NCI-H510A (cell line): ENCODE measurements around the gene TOX3.
A peak's percentile ranks its signal among the peaks of the same experiment; 100 is the strongest.

Experiments used
- DNase-seq: peaks from one replicate; lab custom pipeline; 2025; lab: John Stamatoyannopoulos, UW

TOX3 gene

DNA sequence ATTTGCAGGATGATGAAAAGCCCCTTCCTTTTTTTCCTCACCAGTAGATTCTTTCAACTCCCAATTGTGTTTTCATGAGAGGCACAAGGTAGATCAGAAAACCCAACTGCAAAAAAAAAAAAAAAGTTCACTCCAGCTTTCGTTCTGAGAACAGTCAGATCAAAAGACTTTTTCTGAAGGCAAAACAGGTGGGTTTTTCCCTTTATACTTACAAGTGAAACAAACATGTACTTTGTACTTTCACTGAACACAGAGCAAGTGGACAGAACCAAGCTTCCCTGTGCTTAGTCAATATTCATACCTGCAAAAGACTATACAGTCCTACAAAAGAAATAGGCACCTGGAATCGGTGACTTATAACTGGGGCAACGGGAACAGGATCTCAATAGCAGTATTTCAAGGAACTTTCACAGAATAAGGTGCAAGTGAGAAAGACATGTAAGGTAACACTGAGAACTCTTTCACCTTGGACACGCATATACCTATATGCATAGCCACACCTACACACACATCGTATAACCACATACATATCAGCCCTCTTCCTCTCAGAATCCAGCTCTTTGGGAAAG is 54.1 kb downstream of the TOX3 start:
- no peak for DNase-seq

DNA sequence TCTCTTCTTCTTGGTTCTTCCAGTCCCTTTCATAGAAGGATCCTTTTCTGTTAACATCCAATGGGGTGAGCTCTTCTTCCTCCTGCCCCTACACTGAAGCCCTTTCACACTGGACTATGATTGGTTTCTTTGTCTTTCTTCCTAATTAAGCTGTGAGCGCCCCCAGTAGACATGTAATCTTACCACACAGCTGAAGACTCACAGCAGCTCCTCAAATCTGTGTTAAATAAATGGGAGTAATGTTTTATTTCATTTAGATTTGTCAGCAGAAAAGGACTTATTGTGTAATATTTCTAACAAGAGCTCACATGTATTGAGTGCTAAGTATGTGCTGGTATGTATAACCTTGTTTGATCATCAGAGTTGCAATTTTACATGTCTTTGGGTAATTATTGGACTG is 55.7 kb downstream of the TOX3 start:
- no peak for DNase-seq

DNA sequence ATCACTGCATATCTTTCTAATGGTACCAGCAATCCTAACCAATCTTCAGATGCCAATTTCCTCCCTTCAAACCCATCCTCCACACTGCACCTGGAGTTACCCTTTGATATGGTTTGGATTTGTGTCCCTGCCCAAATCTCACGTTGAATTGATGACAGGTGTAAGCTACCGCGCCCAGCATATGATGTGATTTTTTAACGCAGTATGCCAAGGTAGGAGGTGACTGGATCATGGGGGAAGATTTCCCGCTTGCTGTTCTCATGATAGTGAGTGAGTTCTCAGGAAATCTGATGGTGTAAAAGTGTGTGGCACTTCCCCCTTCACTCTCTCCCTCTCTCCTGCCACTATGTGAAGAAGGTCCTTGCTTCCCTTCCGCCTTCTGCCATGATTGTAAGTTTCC is 57.0 kb downstream of the TOX3 start:
- no peak for DNase-seq

DNA sequence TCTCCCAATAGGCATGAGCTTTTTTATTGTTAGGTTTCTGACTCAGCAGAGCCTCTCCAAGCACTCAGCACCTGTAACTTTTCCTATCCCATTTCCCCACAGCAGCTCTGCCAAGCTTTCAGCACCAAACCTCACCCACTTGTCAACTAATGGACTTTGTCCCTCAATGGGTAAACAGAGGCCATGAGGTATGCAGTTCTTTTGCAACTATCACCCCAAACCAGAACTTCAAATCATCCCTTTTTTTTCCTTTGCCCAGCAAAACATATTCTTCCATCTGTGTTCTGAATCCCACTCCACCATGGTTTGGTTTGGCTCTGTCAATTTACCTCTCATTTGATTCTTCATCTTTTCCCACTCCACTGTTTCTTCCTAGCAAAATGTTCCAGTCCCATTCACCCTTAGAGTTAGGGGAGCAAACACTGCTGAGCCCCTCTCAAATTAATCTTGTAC is 58.1 kb downstream of the TOX3 start:
- no peak for DNase-seq

DNA sequence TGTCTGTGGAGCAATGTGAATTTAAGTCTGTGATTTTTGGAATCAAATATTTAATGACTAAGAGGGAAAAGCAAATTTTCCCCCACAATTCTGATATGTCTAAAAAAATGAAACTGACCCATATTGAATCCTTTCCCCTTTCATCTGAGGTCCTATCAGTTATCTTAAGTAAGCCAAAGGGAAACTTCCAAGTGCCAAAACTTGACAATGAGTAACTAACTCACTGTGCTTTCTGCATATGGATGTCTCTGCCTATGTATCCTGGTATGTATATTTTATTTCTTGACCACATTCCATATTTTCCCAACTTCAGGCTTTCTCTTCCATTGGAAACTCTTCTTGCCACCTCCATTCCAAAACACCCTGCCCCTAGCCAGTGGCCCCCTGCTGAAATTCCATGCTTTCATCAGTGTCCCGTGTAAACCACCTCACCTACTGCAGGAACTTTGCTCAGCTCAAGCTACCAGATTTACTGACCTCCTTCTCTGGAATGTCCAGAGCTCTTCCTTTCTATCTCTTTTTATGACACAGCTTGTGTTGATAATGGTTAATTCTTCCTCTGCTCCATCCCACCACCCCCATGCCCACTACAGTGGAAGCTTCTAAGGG is 59.0 kb downstream of the TOX3 start:
- no peak for DNase-seq

DNA sequence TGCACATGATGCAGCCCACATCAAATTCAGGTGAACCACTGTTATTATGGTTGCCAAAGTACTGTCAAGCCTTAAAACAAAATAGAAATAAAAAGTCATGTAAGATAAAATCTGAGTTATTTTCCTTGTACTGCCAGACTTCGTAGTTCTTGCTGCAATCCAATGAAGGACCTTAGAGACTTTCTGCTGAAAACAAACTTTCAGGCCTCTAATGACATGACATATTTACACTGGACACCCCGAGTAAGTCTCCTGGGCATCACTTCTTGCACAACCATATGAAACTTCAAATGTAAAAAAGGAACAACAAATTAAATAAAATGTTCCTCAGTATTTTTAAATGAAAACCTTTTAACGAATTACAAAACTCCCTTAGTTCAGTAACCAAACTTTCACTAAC is 66.7 kb downstream of the TOX3 start:
- no peak for DNase-seq

DNA sequence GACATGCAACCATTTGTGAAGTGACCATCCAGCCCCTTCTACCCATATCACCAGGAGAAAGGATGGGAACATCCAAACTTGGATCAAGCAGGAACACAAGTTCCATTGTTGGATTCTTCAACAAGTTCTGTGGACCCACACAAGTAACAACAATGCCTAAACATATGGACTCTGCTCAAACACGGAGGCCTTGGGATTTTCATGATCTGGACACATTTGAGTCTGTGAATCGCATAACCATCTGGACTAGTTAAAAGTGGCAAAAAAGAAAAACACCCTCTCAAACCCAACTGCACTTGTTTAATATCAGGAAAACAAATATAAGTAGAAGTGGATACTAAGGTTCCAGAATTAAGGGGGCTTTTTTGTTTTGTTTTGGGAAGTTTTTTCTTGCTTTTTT is 70.8 kb downstream of the TOX3 start:
- no peak for DNase-seq

DNA sequence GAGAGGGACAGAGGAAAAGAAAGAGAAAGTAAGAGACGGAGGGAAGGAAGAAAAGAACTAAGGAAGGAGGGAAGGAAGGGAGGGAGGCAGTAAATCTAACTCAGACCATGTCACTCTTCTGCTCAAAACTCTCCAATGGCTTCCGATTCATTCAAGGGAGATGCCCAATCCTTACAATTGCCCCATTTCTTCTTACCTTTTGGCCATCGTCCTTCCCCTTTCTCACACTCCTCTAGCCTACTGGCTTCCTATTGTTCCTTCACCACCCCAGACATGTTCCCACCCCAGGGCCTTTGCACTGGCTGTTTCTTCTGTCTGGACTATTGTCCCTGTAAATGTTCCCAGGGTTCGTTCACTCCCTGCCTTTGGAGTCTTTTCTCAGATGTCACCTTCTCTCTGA is 72.3 kb downstream of the TOX3 start:
- no peak for DNase-seq

DNA sequence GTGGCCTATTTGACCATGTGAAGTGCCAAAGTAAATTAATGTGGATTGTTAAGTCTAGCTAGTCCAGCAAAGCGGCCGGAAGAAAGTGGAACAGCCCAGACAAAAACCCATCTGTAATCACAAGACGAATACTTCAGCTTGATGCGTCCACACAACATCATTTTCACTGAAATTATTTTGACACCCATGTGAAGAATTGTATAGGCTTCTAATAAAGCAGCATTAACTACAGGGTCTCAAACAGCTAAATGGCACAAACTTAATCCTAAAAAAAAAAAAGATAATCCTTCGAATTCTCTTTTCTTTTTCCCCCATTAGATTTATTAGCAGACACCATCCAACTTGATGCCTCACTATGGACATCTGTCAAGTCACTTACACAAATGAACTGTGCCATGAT is 73.8 kb downstream of the TOX3 start:
- DNase-seq, result no peak

DNA sequence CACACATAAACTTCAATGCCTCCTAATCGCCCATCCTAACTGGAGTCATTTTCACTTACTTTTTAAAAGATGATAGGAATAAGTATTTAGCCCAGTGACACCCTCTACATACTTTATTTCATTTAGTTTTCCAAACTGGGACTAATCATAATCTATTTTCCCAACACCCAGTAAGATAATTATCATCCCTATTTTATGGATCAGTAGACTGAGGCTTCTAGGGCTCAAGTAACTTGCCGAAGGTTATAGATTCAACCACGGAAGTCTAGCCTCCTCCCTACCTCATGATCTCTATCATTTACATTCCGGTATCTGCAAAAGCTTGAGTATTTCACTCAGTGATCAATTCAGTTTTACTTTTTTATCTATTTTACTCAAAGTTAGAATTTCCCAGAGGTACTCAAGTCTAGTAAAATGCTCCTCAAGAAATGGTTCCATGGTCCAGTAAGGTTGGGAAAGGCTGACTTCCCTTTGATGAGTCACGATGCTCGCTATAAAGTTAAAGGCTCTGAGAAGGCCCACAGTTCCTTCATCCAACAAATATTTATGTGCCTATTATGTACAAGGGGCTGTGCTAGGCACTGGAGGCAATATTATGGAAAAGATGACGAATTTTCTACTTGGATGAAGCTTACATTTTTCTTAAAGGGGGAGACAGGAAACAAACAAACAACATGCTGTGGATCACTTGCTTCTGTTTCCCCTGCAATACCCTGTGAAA is 75.1 kb downstream of the TOX3 start:
- DNase-seq, result no peak

DNA sequence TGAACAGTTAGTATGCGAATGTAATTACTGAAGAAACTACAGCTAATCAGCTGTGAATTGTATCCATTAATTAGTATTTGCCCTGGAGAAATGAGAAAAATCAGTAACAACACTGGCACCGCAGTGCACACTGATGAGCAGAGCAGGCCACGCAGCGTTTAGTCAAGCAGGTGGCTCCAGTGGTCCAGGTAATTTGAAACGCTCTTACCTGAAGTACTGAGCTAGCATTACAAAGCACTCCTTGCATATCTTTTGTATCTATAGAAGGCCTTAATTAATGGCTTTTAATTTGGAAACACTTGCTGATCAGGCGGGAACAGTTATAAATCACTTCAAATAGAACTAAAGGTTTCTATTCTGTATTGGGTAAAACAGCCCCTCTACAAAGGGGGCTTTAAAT is 76.4 kb downstream of the TOX3 start:
- DNase-seq, result peak; percentile 68

DNA sequence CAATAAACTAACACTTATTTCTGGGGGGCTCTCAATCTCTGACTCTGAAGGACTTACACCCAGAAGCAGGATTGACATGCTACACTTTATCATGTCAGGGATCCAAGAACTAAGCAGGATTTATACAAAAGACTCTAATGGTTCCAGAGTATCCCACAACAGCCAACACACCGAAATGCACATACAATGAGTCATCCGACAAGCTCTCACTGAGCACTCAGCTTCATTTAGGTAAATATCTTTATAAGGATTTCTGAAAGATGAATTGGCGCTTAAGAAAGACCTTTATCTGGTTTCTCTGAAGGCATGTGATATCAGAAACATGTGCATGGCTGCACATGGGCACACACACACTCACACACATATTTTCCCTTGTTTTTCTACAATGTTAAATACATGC is 77.2 kb downstream of the TOX3 start:
- DNase-seq, result peak; percentile 35

DNA sequence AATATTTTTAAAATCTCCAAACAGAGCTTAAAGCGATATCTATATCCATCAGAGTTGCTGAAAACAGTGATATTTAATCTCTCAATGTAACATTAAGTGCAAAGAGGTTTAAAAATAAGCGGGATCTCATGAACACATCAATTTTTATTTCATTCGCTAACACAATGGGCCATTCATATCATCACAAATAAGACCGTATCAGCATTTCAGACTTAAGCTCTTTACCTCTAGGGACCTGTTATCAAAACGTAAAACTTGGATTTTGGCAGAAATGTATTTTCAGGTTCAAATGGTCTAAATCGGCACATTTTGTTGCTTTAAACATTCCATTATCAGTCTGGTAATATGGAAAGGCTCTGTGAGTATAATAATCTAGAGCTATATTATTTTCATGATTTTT is 77.9 kb downstream of the TOX3 start:
- no peak for DNase-seq

DNA sequence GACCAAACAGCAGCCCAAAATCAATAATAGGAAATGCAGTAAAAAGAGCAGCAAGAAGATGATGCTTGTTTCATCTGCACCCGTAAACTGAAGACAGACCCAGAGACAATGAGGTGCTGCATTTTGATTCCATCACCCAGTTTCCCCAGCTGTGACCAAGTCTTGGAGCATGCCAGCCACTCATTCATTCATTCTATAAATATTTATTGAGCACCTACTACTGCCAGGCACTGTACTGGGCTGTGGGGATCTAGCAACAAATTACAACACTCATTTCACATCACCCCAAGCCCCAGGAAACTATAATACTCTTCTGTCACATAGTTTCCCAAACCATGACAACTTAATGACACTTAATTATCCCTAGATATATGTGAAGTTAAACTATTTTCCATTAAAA is 79.2 kb downstream of the TOX3 start:
- DNase-seq, result no peak

DNA sequence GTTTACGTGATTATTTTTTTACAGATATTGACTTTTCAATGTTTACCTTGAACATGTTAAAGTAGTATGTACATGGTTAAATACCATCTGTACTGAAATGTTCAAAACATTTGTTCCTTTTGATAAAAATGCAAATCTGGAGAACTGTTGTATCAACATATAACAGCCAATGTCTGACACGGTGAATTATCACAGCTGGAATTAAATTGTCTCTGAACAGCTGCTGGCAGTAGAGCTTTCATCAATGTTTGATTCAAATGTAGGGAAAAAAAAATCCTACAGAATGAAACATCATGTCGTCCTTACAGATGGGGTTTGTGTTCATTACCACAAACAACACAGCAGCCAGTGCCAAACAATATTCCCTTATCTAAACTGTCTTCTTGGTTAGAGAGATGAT is 79.9 kb downstream of the TOX3 start:
- DNase-seq, result no peak

DNA sequence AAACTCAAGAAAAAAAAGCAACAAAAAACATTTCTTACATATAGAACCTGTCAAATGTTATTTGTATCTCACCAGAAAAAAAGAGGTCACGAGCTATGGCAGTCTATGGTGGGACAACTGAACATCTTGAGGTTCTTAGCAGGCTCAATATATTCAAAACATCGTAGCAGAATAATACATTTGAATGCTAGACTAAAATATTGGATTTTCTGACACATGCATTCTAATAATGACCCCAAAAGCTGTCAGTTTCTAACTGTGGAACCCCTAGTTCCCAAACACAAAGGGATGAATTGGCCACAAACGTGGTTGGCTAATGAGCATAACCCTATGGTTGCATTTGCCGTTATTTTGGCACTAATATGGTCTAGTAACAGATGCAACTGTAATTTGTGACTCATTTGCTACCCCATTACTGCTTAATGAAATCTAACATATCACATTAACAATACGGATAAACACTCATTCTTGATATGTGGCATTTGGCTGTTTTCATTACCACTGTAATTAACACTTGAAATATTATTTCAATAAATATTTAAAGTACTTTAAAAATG is 81.2 kb downstream of the TOX3 start:
- no peak for DNase-seq

DNA sequence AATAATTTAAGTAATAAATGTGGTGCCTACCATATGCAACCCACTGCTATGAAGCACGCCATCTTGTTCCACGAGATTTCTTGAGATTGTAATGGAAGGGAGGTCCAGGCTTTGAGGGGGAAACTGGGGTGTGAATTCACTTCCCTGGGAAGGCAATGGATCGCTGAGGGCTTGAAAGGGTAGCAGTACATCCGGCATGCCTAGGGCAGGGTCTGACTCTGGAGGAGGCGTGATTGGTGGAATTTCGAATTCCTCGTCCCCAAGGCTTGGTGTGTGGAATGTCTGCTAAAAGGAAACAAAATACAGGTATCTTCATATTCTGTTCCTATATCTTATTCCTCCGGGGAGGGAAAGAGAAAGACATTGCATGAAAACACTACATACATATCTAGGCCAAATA is 83.0 kb downstream of the TOX3 start:
- DNase-seq, result no peak

DNA sequence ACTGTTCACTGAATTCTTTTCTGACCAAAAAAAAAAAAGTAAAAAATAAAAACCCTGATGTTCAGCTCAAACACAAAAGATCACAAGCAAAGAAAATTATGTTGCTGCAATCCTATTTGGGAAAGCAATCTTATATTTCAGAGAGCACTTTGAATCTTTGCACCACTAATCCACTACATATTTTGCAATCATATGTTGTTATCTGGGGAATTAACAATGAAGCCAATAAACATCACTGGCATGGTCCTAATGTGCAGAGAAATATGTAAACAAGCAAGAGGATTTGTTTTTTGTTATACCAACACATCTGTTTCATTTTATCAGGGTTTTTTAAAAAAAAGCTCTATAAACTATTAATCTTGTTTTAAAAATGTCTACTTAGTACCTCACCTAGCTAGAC is 84.1 kb downstream of the TOX3 start:
- DNase-seq, result no peak

DNA sequence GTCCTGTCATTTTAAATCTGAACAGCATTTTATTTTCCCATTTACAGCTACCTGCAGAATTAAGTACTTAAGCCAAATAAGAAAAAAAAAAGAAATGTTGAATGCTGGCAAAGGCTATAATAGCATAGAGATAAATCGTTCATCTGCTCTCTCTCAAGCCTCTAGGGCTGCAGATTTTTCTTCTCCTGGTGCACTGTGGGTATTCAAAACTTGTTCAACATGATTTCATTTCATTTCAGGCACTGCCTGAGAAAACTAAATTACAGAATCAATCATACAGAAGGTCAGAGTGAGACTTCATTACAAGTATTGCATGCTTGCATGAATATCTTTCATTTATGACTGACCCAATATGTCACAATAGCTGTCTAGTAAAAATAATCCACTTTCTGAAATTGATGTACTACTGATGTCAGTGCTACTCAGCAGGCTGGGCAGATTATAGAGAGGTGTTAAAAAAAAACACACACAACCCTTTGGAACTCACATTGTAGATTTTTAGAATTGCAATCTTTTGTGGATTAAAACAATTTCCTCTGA is 86.2 kb downstream of the TOX3 start:
- no peak for DNase-seq

DNA sequence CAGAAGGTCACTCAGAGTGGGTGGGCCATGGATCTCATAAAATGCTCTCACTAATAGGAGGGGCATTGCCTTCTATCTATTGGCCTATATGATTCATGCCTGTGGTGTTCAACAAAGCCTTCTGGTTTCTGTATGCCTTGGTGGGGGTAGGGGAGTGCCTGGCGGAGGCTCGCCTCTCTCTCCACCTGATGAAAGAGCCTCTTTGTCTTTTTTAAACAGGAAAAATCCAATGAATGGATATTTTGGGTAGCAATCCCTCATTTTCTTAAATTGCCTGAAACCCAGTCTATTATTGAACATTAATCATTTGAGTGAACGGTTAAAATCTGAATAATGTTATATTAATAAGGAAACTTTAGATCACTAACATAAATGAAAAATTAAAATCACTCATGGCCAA is 90.6 kb downstream of the TOX3 start:
- DNase-seq, result no peak

DNA sequence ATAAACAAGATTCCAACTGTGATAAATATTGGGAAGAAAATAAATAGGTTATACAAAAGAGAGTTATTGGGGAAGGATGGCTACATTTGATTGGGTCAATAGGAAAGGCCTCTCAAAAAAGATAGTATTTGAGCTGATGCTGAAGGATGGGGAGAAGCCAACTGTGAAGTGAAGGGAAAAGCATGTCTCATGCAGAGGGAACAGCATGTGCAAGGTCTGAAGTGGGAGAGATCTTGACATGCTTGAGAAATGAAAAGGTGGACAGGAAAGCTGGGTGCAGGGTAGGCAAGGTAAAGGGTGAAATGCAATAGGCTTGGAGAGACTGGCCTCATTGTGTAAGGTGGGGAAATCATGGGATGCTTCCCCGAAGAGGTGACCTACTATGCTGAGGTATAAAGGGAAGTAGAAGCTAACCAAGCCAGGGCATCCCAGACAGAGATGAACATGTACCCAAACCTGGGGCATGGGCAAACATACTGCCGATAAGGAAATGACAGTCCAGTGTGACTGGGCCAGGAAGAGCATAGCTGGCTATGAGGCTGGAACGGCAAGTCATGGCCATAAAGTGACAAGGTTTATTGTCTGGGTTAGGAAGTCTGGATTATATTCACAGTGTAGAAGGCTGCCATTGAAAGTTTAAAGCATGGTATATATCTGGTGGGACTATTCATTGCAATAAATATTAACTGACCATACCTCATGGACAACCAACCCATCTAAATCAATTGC is 91.2 kb downstream of the TOX3 start:
- DNase-seq, result no peak

DNA sequence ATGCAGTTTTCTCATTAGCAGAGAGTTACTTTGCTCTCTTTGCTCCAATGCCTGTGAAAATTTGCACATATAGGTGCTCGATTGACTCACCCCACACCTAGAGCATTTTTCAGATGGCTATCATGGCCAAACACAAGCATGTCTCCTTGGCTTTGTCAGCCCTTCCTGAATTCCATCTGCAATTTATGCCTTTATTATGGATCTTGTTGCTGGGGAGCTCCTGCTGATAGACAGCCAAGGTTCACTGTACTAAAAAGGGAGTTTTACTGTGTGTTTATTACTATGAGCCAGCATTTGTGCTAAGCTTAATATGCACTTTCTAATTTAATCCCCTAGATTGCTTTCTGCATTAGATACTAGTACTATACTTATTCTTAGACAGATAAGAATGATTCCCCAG is 93.3 kb downstream of the TOX3 start:
- DNase-seq, result no peak
